GM18951 (cell line): ENCODE measurements around the gene MSMO1.

Source experiments
- POLR2A ChIP-seq: IDR thresholded peaks from 4 replicates; pipeline ENCODE4 v1.6.1; 2011; ENCODE audit warnings: mild to moderate bottlenecking; ENCODE audit not compliant: insufficient read length, insufficient read depth; ENCODE audit errors: extremely low read depth
- in situ Hi-C: fragments of 300-500 bp; cut with MboI; formaldehyde crosslinking; loops from one replicate; pipeline ENCODE4 v1.12.0; 2022; ENCODE audit warnings: low sequenced_read_pairs, mixed read lengths, inconsistent platforms; ENCODE audit not compliant: unreplicated experiment

The MSMO1 gene

GRCh38 chr4:165301833-165302232, 25.6 kb upstream of the MSMO1 start:
- TF ChIP-seq POLR2A: no peak
- in situ Hi-C loops: no loop called here

GRCh38 chr4:165302658-165303057, 24.8 kb upstream of the MSMO1 start:
- TF ChIP-seq POLR2A: no peak
- in situ Hi-C loops: no loop called here

GRCh38 chr4:165308166-165308565, 19.3 kb upstream of the MSMO1 start:
- no peak for TF ChIP-seq POLR2A
- in situ Hi-C loops: no loop called here

DNA sequence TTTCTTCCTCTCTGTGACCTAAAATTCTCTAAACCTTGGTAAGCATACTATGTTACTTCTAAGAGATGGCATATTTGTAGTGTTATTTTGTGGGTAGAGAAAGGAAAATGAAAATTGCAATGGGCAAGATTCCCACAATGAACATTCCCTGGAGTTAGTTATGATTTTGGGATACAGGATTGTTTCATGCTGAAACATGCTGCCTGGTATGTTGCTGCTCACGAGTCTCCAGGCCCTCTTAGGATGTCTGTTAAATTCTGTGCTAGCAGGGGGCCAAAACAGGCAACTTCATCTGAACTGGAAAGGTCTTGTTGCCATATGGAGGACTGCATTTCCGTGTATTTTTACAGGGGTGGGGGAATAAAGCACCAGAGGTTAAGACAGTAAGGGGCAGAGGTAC, 18.9 kb upstream of the MSMO1 start:
- in situ Hi-C loops: no loop called here
- TF ChIP-seq POLR2A: no peak

DNA sequence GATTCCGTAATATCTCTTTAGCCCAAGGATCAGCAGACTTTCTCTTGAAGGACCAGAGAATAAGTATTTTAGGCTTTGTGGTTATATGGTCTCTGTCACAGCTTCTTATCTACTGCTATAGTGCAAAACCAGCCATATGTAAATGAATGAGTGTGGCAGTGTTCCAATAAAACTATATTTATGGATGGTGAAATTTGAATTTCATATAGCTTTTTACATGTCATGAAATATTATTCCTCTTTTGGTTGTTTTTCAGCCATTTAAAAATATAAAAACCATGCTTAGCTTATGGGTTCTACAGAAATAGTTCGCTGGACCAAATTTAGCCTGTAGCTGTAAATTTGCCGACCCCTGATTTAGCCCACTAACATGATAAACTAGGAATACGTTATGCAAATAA, 18.0 kb upstream of the MSMO1 start:
- no peak for TF ChIP-seq POLR2A
- in situ Hi-C loops: no loop called here

DNA sequence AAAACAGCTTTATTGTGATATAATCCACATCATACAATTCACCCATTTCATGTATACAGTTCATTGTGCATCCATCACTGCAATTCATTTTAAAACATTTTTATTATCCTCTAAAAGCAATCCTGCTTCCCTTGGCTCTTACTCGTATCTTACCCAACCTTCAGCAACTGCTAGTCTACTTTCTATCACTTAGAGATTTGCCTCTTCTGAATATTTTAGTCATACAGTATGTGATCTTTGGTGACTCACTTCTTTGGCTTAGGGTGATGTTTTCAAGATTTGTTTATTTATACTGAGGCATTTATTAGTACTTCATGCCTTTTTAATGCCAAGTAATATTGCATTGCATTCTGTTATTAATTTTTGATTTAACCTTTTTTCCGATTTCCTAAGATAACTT, 15.0 kb upstream of the MSMO1 start:
- no peak for TF ChIP-seq POLR2A
- in situ Hi-C loops: no loop called here

- TF ChIP-seq POLR2A: no peak
- in situ Hi-C loops: no loop called here
These were observed 8.4 kb upstream of the MSMO1 start for GRCh38 chr4:165319030-165319429.

DNA sequence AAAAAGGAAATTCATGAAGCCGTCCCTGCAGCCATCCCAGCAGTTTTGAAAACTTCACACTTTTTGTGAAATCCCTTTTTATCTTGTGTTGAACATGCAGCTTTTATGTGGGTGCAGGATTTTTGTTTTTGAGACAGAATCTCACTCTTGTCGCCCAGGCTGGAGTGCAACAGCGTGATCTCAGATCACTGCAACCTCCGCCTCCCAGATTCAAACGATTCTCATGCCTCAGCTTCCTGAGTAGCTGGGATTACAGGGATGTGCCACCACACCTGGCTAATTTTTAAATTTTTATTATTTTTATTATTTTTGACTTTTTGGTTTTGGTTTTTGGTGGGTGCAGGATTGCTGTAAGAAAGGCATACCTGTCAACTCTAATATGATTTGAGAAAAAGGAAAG, 8.0 kb upstream of the MSMO1 start:
- in situ Hi-C loops: no loop called here
- no peak for TF ChIP-seq POLR2A

DNA sequence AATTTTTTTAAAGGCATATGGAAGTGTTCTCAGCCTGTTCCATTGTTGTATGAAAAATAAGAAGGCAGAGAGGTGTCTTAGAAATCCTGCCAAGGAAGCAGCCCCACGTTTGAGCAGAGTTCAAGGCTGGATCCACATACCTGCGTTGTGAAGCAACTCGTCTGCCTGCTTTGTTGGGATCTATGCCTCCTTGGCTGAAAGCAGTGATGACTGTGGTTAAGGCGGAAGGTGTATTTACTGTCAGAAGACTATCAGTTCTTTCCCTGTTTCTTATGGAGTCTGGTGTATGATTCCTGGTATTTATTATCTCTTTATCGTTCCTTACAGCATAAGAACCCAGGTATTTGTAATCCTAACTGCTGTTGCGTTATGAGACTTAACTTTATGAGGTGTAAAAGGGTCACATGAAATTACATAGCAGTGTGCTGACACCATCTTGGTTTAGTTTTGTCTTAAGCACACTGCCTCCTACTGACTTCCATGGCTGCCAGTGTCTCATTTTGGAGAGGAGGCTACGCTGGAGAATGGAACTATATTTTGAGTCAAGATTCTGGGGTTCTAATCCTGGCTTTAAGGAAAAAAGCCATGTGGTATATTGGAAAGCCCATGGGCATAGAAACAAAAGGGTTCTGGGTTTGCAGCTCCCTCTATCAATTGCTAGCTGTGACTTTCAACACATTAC, 3.1 kb upstream of the MSMO1 start:
- in situ Hi-C loops: no loop called here
- no peak for TF ChIP-seq POLR2A

- in situ Hi-C loops: no loop called here
- no peak for TF ChIP-seq POLR2A
These were observed 2.6 kb upstream of the MSMO1 start for GRCh38 chr4:165324918-165325304.

DNA sequence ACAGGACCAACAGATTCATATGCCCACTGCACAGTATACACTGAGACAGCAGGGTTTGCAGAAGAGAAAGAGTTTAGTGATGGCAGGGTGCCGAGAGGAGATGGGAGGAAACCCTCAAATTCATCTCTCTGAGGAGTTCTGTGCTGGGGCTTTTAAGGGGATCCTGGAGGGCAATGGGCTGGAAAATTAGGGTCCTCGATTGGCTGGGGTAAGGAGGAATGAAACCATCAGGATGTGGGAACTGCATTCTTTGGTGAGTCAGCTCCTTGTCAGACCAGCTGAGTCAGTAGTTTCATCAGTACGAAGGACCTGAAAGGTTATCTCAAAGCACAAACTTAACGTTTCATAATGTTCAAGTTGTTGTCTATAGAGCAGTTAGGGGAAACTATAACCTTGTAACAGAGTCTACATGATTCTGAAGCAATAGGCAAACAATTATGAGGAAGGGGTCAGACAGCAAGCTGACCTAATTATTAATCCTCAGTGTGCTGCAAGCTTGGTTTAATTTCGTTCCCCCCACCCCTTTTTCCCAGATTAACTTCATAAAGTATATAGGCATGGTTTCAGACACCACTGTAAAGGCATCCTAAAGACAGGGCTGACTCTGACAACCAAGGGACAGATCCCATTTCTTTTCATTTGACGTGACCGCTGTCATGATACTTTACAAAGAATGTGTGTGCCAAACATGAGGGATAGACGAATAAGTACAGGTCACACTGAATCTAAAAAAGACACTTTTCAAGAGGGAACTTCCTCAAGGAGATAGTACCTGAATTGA, 1.5 kb upstream of the MSMO1 start:
- in situ Hi-C loops: no loop called here
- TF ChIP-seq POLR2A: no peak

GRCh38 chr4:165326831-165327210, 648 bp upstream of the MSMO1 start:
- TF ChIP-seq POLR2A: no peak
- in situ Hi-C loops: no loop called here

DNA sequence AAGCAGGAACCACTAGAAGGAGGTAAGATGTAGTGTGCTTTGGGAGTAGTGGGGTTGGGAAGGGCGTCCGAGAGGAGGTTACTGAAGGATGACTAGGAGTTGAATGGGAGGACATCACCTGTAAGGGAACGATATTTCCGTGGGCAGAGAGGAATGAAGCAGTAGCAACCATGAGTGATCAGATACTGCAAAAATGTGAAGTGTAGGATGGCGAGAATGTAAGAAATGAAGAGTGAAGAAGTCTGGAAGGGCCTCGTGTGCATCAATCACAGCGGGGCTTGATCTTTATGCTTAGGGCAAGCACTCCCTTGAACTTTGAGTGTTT, 594 bp downstream of the MSMO1 start:
- TF ChIP-seq POLR2A: no peak
- in situ Hi-C loops: no loop called here

DNA sequence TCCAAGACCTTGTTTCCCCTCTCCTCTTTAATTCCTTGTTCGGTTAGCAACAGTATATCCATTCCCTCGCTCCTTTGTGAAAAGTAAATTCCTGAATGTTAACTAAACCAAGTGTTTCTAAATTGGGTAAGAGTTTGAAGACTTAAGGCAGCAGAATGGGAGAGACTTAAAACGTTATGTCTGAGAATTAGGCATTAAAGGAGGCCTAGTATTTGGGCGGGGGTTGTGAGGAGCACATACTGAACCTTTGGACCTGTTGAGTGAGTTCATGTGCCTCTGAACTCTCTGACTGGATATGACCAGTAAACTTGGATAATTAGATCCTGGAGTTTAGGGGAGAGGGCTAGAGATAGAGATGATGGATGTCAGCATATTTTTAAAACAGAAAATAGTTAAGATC, 1.2 kb downstream of the MSMO1 start:
- no peak for TF ChIP-seq POLR2A
- in situ Hi-C loops: no loop called here
